Kidney (tissue), 14 donors: Measurements from ENCODE around the gene P3H2. TPM values are rescaled to one million over a fixed set of nuclear protein-coding genes. Genes with fewer than 3 reads are reported as not detected.

Source experiments
- DNase-seq, 5 donors: peaks; one replicate each; pipeline ENCODE4 v3.0.0-alpha.2; 2013 to 2020
- FAIRE-seq: peaks from 2 replicates; lab custom pipeline; 2012; peaks lifted over from hg19 to GRCh38; lab: Jason Lieb, UNC
- H3K27ac ChIP-seq, 2 donors: one replicate each; pipeline ENCODE4 v1.7.0; 2013; ENCODE audit warnings: low read depth in 2 of 2, low read length in 2 of 2, inconsistent platforms in 1 of 2
- H3K27me3 ChIP-seq: one replicate; pipeline ENCODE4 v1.7.1; 2013; ENCODE audit warnings: low read length, inconsistent platforms; ENCODE audit not compliant: control insufficient read depth, insufficient read depth
- H3K36me3 ChIP-seq, 3 donors: one replicate each; pipeline versions ENCODE4 v1.7.0 to v1.7.1; 2013; ENCODE audit warnings: low read length in 3 of 3, control low read depth in 1 of 3, inconsistent platforms in 1 of 3; ENCODE audit not compliant: insufficient read depth in 3 of 3, control insufficient read depth in 2 of 3
- H3K4me1 ChIP-seq, 3 donors: one replicate each; pipeline versions ENCODE4 v1.7.0 to v1.7.1; 2013; ENCODE audit warnings: low read length in 3 of 3, inconsistent platforms in 1 of 3, low read depth in 1 of 3; ENCODE audit not compliant: control insufficient read depth in 2 of 3, insufficient read depth in 2 of 3
- H3K4me3 ChIP-seq, 3 donors: one replicate each; pipeline versions ENCODE4 v1.7.0 to v1.8.1; 2013; ENCODE audit warnings: low read length in 3 of 3, control low read depth in 1 of 3, inconsistent platforms in 1 of 3
- H3K9ac ChIP-seq, 3 donors: one replicate each; pipeline versions ENCODE4 v1.7.0 to v1.7.1; 2013; ENCODE audit warnings: low read length in 3 of 3, control low read depth in 1 of 3, inconsistent platforms in 1 of 3
- H3K9me3 ChIP-seq, 3 donors: one replicate each; pipeline versions ENCODE4 v1.7.0 to v1.7.1; 2013; ENCODE audit warnings: low read length in 3 of 3, control low read depth in 1 of 3, inconsistent platforms in 1 of 3; ENCODE audit not compliant: control insufficient read depth in 2 of 3, insufficient read depth in 1 of 3
- intact Hi-C: fragments of 100-400 bp; cut with DNase I; formaldehyde crosslinking; loops from one replicate; pipeline ENCODE4 v1.11.1; 2022
- polyA plus RNA-seq: library from polyadenylated mRNA; stranded (reverse); fragments of 350-450 nt; fragmentation: Illumina TruSeq; extraction: RNeasy Lipid Tissue Mini Kit (QIAGEN cat#74804); gene quantifications from one replicate; pipeline ENCODE4 v1.2.3, GENCODE V29; 2014; ENCODE audit warnings: low read depth, low replicate concordance; ENCODE audit not compliant: insufficient read depth
- total RNA-seq: library from RNA; stranded (reverse); fragmentation: NEBNext Ultra II Directional; extraction: Animal tissue kit (Norgen Biotek cat#: 25700); gene quantifications from one replicate; pipeline ENCODE4 v1.2.1, GENCODE V29; 2021
- TF ChIP-seq, protein P1 (sequence below): IDR thresholded peaks from 3 replicates; pipeline ENCODE4 v1.5.1; 2012; ENCODE audit warnings: mild to moderate bottlenecking, moderate library complexity, borderline replicate concordance; ENCODE audit not compliant: insufficient read depth; ENCODE audit errors: extremely low read depth
- donor health status: control.
- donor health status: control.
- donor health status: control.
- donor health status: control.
- donor health status: control.
- donor health status: DM: yes; HTN: yes; CAD: no.
- donor health status: Normal renal cell carcinoma (clear cell type).

Gene P3H2
- total and polyA plus RNA-seq, 2 donors from 2014 or later: 57.2 to 103 TPM

- H3K27ac ChIP-seq: no peak overlapping the region
- no peaks in the 10 kb centered on the region for H3K9me3 ChIP-seq
- no peak overlapping the region for H3K4me3 ChIP-seq
- H3K4me1 ChIP-seq: no peaks in the 10 kb centered on the region
- no peak overlapping the region for H3K9ac ChIP-seq
- TF ChIP-seq, protein P1, sequence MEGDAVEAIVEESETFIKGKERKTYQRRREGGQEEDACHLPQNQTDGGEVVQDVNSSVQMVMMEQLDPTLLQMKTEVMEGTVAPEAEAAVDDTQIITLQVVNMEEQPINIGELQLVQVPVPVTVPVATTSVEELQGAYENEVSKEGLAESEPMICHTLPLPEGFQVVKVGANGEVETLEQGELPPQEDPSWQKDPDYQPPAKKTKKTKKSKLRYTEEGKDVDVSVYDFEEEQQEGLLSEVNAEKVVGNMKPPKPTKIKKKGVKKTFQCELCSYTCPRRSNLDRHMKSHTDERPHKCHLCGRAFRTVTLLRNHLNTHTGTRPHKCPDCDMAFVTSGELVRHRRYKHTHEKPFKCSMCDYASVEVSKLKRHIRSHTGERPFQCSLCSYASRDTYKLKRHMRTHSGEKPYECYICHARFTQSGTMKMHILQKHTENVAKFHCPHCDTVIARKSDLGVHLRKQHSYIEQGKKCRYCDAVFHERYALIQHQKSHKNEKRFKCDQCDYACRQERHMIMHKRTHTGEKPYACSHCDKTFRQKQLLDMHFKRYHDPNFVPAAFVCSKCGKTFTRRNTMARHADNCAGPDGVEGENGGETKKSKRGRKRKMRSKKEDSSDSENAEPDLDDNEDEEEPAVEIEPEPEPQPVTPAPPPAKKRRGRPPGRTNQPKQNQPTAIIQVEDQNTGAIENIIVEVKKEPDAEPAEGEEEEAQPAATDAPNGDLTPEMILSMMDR: no peak
- intact Hi-C loops: no loop called here
- DNase-seq (no peak), FAIRE-seq (no peak)
- H3K27me3 ChIP-seq: no peaks in the 10 kb centered on the region
- H3K36me3 ChIP-seq: no peaks in the 10 kb centered on the region
These were observed 209.7 kb downstream of the P3H2 start for GRCh38 chr3:189911001-189911400.

DNA sequence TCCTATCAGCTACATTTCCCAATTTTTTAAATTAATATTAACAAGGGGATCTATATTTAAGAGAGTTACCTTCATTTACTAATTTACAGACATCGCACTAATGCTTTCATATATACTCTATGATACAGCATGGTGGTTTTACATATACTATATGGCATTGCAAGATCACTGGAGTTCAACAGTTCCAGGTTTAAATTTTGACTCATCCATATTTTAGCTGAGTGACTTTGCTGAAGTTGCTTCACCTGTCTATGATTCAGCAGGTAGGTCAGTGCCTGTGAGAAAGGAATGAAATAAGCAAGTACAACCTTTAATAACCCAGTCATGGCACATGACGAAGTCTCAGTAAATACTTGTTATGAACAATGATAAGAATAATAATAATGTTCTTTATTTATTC lies 211.1 kb downstream of the P3H2 start:
- Histone ChIP-seq H3K9ac (no peak overlapping the region), H3K9me3 (no peaks in the 10 kb centered on the region), H3K27me3 (no peaks in the 10 kb centered on the region), H3K4me3 (no peak overlapping the region), H3K27ac (no peak overlapping the region), H3K4me1 (no peaks in the 10 kb centered on the region), H3K36me3 (no peaks in the 10 kb centered on the region)
- no peak for DNase-seq
- FAIRE-seq: no peak
- intact Hi-C loops: no loop called here
- TF ChIP-seq, protein P1: no peak

DNA sequence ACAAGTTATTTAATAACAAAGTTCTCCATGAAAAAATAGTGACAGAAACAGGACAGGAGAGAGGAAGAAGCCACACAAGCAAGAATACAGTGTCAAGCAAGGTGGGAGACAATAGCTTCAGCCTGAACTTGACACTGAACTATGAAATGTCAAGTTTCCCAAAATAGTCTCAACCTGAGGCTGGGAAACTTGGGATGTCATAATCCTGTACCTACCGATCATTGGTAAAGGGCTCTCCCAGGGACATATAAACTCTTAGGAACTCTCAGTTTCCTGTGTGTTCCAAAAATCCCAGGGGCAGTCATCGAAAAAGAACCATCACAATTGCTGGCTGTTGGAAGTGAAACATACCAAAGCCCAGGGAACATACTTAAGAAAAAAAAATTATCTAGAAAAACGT lies 211.6 kb downstream of the P3H2 start:
- H3K4me1 ChIP-seq: no peaks in the 10 kb centered on the region
- H3K9ac ChIP-seq: no peak overlapping the region
- H3K4me3 ChIP-seq: no peak overlapping the region
- H3K36me3 ChIP-seq: no peaks in the 10 kb centered on the region
- no peaks in the 10 kb centered on the region for H3K9me3 ChIP-seq
- H3K27ac ChIP-seq: no peak overlapping the region
- FAIRE-seq (no peak), DNase-seq (no peak)
- no peaks in the 10 kb centered on the region for H3K27me3 ChIP-seq
- TF ChIP-seq, protein P1: no peak
- intact Hi-C loops: no loop called here

- no peaks in the 10 kb centered on the region for H3K27me3 ChIP-seq
- H3K27ac ChIP-seq: no peak overlapping the region
- no peaks in the 10 kb centered on the region for H3K4me1 ChIP-seq
- H3K9me3 ChIP-seq: no peaks in the 10 kb centered on the region
- no peak overlapping the region for H3K4me3 ChIP-seq
- H3K9ac ChIP-seq: no peak overlapping the region
- FAIRE-seq (no peak), DNase-seq (no peak)
- no peaks in the 10 kb centered on the region for H3K36me3 ChIP-seq
- TF ChIP-seq, protein P1: no peak
- intact Hi-C loops: no loop called here
These were observed 212.1 kb downstream of the P3H2 start for GRCh38 chr3:189908646-189909045.
